Loucy (cell line): ENCODE data around the gene SC5D.

Experiments used
- H2AFZ ChIP-seq: fragments of 200-600 bp; sonication (generic); 2 replicates; pipeline ENCODE4 v1.6.0; 2016; ENCODE audit warnings: antibody characterized with exemption, mild to moderate bottlenecking, low read length, moderate library complexity
- H3F3A ChIP-seq: fragments of 200-600 bp; 2 replicates; pipeline ENCODE4 v1.6.0; 2016; ENCODE audit warnings: antibody characterized with exemption, low read depth, mild to moderate bottlenecking
- H3K27me3 ChIP-seq: fragments of 200-600 bp; sonication (generic); 2 replicates; pipeline ENCODE4 v1.6.1; 2014; ENCODE audit warnings: low read length, mild to moderate bottlenecking; ENCODE audit not compliant: insufficient read depth, poor library complexity, severe bottlenecking
- H3K36me3 ChIP-seq: fragments of 200-600 bp; sonication (generic); 2 replicates; pipeline ENCODE4 v1.6.1; 2016; ENCODE audit warnings: low read length; ENCODE audit not compliant: insufficient read depth
- H3K4me1 ChIP-seq: fragments of 200-600 bp; sonication (generic); 2 replicates; pipeline ENCODE4 v1.5.1; 2014; ENCODE audit warnings: low read length, mild to moderate bottlenecking; ENCODE audit not compliant: insufficient read depth, poor library complexity, severe bottlenecking
- H3K4me2 ChIP-seq: fragments of 200-600 bp; sonication (generic); 2 replicates; pipeline ENCODE4 v1.6.0; 2014; ENCODE audit warnings: antibody characterized with exemption, low read length, low read depth, mild to moderate bottlenecking; ENCODE audit not compliant: poor library complexity, severe bottlenecking
- H3K4me3 ChIP-seq: fragments of 200-600 bp; sonication (generic); 2 replicates; pipeline ENCODE4 v1.5.1; 2014; ENCODE audit warnings: low read length, mild to moderate bottlenecking, mixed read lengths; ENCODE audit not compliant: poor library complexity, severe bottlenecking
- H3K79me2 ChIP-seq: fragments of 200-600 bp; sonication (generic); 2 replicates; pipeline ENCODE4 v1.6.1; 2014; ENCODE audit warnings: low read length; ENCODE audit not compliant: insufficient read depth
- H3K9ac ChIP-seq: fragments of 200-600 bp; sonication (generic); 2 replicates; pipeline ENCODE4 v1.6.0; 2014; ENCODE audit warnings: mild to moderate bottlenecking, low read depth, low read length, moderate library complexity; ENCODE audit not compliant: poor library complexity, severe bottlenecking
- H3K9me2 ChIP-seq: fragments of 200-600 bp; sonication (generic); replicated peaks from 2 replicates; pipeline ENCODE4 v1.6.1; 2016; ENCODE audit warnings: low read depth, low read length, mixed read lengths
- H3K9me3 ChIP-seq: fragments of 200-600 bp; sonication (generic); 2 replicates; pipeline ENCODE4 v1.6.1; 2014; ENCODE audit warnings: mild to moderate bottlenecking, antibody characterized with exemption, low read length, low read depth; ENCODE audit not compliant: insufficient read depth
- H4K20me1 ChIP-seq: fragments of 200-600 bp; sonication (generic); 2 replicates; pipeline ENCODE4 v1.6.0; 2014; ENCODE audit warnings: antibody characterized with exemption, low read length, mild to moderate bottlenecking; ENCODE audit not compliant: insufficient read depth, poor library complexity, severe bottlenecking
- EZH2phosphoT487 ChIP-seq: fragments of 200-600 bp; IDR thresholded peaks from 2 replicates; pipeline ENCODE4 v1.6.1; 2018; ENCODE audit warnings: antibody characterized with exemption, mild to moderate bottlenecking, moderate library complexity, borderline replicate concordance
- TF ChIP-seq, protein P1 (sequence below): fragments of 200-600 bp; sonication (generic); conservative IDR thresholded peaks from 2 replicates; pipeline ENCODE4 v1.5.1; 2014; ENCODE audit warnings: mild to moderate bottlenecking, antibody characterized with exemption, low read length

SC5D gene

DNA sequence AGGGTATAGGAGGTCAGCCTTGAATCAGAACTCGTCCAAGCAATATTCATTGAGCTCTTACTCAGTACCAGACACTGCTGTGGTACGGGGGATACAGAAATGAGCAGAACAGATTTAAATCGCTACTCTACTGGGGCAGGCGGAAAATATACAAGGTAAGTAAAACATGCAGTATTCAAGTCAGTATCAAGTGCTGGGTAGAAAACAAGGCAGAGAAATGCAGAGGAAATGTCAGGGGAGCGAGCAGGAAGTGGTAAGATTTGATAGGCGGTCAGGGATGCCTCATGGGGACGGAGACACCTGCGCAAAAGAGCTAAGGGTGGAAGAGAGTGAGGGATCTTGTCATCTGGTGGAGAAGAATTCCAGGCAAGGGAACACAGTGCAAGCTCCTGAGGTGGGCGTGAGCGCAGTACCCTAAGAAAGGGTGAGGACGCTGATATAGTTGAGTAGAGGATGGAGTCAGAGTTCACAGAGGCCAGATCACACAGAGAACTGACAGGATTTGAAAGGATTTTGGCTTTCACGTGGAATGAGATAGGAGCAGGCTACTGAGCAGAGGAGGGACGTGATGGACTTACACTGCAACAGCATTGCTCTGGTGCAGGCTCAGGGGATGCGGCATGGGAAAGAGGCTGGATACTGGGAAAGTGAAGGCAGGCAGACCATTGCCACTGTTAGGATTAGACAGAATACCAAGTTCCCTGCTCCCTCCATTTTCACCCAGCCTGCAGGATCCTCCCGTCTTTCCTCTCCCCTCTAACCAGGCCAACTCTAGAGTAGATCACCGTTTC lies 35.8 kb downstream of the SC5D start:
- Histone ChIP-seq H2AFZ (peak overlapping the region; percentile 20; the same call in 1 of the 2 replicates), H3K79me2 (no peaks in the 10 kb centered on the region), H3K9me2 (no peaks in the 10 kb centered on the region), H3K27me3 (peaks cover 12% of the 10 kb centered on the region), H3K4me1 (peaks cover 20% of the 10 kb centered on the region), H3K9me3 (no peaks in the 10 kb centered on the region), H3K4me3 (peak overlapping the region; percentile 37), H3K36me3 (no peaks in the 10 kb centered on the region), H3K9ac (no peak overlapping the region), H3F3A (peaks cover 5% of the 10 kb centered on the region; the same call in 1 of the 2 replicates), H4K20me1 (no peaks in the 10 kb centered on the region), H3K4me2 (peak overlapping the region; percentile 58)
- TF ChIP-seq, protein P1, sequence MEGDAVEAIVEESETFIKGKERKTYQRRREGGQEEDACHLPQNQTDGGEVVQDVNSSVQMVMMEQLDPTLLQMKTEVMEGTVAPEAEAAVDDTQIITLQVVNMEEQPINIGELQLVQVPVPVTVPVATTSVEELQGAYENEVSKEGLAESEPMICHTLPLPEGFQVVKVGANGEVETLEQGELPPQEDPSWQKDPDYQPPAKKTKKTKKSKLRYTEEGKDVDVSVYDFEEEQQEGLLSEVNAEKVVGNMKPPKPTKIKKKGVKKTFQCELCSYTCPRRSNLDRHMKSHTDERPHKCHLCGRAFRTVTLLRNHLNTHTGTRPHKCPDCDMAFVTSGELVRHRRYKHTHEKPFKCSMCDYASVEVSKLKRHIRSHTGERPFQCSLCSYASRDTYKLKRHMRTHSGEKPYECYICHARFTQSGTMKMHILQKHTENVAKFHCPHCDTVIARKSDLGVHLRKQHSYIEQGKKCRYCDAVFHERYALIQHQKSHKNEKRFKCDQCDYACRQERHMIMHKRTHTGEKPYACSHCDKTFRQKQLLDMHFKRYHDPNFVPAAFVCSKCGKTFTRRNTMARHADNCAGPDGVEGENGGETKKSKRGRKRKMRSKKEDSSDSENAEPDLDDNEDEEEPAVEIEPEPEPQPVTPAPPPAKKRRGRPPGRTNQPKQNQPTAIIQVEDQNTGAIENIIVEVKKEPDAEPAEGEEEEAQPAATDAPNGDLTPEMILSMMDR = no peak
- no peak for TF ChIP-seq EZH2phosphoT487

DNA sequence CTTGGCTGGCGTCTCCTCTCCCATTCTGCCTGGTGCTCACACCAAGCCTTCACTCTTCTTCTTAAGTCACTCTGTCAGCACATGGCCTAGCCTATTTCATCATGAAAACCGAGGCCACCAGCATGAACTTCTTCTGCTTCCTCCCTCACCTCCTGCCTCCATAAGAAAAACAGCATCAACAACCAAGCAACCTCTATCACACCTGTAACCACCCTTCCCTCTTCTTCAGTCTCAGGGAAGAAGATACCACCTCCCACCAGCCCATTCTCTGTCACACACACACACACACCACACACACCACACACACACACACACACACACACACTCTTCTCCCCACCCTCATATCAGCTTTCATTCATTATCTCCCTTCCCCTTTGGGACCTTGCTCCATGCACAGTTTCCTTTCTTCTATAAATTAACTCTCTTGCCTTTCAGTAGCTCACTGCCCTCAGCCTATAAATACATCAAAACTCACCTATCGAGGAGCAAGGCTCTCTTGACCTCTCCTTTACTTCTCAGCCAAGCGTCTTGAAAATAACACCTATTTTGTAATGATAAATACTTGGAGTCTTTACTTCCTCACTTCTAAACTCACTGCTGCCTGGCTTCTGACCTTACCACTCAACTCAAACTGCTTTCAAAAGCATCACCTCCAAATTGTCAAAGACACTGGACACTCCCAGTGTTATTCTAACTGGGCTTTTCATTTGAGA lies 36.6 kb downstream of the SC5D start:
- Histone ChIP-seq H3K4me1 (peaks cover 20% of the 10 kb centered on the region), H3K9me3 (no peaks in the 10 kb centered on the region), H3K9me2 (no peaks in the 10 kb centered on the region), H3K36me3 (no peaks in the 10 kb centered on the region), H2AFZ (0 out of 2 replicates have a peak overlapping the region, but pooled peaks have one; percentile 20), H3K9ac (no peak overlapping the region), H3F3A (peaks cover 5% of the 10 kb centered on the region; the same call in 1 of the 2 replicates), H3K4me2 (peak overlapping the region; percentile 58), H4K20me1 (no peaks in the 10 kb centered on the region), H3K27me3 (peaks cover 14% of the 10 kb centered on the region), H3K79me2 (no peaks in the 10 kb centered on the region), H3K4me3 (peak overlapping the region; percentile 37)
- TF ChIP-seq EZH2phosphoT487 = no peak
- TF ChIP-seq, protein P1 = no peak

DNA sequence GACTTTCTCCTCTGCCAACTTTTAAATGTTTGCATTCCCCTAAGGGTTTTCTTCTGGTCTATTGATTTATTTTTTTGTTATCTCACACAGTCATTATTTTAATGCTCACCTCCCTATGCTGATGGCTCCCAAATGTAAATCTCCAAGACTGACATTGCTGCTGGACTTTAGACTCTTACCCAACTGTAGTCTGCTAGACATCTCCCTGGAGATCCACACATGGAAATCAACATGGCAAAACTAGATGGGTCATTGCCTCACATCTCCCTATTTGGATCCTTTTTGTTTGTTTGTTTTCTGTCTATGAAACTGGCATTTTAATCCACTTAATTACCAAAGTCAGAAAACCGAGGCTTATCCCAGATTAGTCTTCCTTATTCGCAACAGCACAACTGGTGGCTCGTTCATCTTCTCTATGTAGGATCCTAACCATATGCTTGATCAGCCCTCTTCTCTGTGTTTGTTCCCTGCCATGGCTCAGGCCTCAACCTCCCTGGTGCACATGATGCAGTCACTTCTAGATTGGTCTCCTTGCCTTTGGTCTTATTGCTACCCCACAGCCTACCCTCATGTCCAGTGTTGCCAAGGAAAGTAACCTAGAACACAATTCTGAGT lies 37.3 kb downstream of the SC5D start:
- H3K36me3 ChIP-seq = no peaks in the 10 kb centered on the region
- peaks cover 5% of the 10 kb centered on the region; the same call in 1 of the 2 replicates for H3F3A ChIP-seq
- no peak for TF ChIP-seq EZH2phosphoT487
- TF ChIP-seq, protein P1 = no peak

More for the DNA sequence above, 37.3 kb downstream of the SC5D start:
- peaks cover 19% of the 10 kb centered on the region for H3K27me3 ChIP-seq
- H3K9ac ChIP-seq = no peak overlapping the region
- no peak overlapping the region for H3K4me2 ChIP-seq
- no peaks in the 10 kb centered on the region for H3K79me2 ChIP-seq
- no peaks in the 10 kb centered on the region for H3K9me2 ChIP-seq
- no peak overlapping the region for H2AFZ ChIP-seq
- H3K4me1 ChIP-seq = peaks cover 20% of the 10 kb centered on the region
- no peak overlapping the region for H3K4me3 ChIP-seq
- no peaks in the 10 kb centered on the region for H4K20me1 ChIP-seq
- no peaks in the 10 kb centered on the region for H3K9me3 ChIP-seq
